Measurements from ENCODE around the gene PRSS57. TPM values are rescaled to one million over a fixed set of nuclear protein-coding genes. Genes with fewer than 3 reads are reported as not detected.
"Not testable (repeated sequence)": the region's sequence is repeated elsewhere in the genome, so short reads cannot be mapped to it uniquely, and the experiment has no call there.

PRSS57 gene
- total RNA-seq, 1 donor from 2014 or later = not detected

DNA sequence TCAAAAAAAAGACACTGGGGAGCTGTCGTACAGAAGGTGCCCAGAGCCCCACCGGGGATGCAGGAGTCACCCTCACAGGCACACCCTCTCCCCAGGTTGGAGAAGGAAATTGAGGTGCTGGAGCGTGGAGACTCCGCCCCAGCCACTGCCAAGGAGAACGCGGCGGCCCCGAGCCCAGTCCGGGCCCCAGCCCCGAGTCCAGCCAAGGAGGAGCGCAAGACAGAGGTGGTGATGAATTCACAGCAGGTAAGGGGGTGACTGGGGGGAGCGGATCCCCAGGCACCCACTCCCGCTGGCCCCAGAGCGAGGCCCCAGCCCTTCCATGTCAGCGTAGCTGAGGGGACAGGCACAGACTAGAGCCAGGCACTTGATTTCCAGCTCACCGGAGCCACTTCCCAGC, 35.7 kb upstream of the PRSS57 start:
- Mint-ChIP-seq H3K9me3 (no peaks in the 10 kb centered on the region), H3K4me3 (no peak overlapping the region), H3K27ac (no peak overlapping the region), H3K27me3 (ENCODE audit: insufficient read depth) (no peaks in the 10 kb centered on the region), H3K4me1 (ENCODE audit: low read depth) (no peaks in the 10 kb centered on the region), H3K36me3 (ENCODE audit: low read depth) (no peaks in the 10 kb centered on the region)
- intact Hi-C loops (cut with micrococcal nuclease) = loop anchor here (5.0 kb wide), 2 partner anchors 49 to 144 kb away; partner anchors contain the start of gene HCN2
- no peak for DNase-seq (ENCODE audit: low spot score)

DNA sequence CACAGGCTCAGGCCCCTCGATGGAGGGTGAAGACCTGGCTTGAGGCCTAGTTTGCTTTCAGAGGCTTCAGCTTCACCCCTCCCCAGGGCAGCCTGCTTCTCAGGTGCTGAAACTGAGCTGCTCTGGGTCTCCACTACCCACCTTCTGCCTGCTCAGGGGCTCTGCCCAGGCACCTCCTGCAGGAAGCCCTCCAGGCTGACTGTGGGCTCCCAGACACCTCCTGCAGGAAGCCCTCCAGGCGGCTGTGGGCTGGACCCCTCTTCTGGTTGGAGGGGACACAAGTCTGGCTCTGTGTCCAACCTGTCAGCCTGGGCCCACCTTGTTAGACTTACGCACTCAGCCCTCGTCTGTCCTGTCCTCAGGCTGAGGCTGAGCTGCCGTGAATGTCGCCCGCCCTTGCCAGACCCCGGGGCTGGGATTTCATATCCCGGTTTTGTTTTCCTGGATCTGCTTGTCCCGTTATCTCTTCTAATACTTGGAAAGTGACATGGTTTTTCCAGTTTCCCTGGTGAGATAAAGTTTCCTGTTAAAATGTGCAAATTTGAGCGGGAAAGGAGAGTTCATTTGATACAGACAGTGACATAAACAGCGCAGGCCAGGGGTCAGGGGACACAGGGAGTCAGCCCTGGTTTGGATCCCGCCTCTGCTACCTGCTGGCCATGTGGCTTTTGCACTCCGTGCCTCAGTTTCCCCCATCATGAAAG, 34.9 kb upstream of the PRSS57 start:
- H3K4me3 Mint-ChIP-seq = no peak overlapping the region
- no peaks in the 10 kb centered on the region for H3K36me3 Mint-ChIP-seq (ENCODE audit: low read depth)
- H3K27ac Mint-ChIP-seq = no peak overlapping the region
- H3K9me3 Mint-ChIP-seq = no peaks in the 10 kb centered on the region
- no peak for DNase-seq (ENCODE audit: low spot score)
- no peaks in the 10 kb centered on the region for H3K4me1 Mint-ChIP-seq (ENCODE audit: low read depth)
- intact Hi-C loops (cut with micrococcal nuclease) = loop anchor here (5.0 kb wide), 2 partner anchors 48 to 143 kb away; partner anchors contain the start of gene HCN2
- H3K27me3 Mint-ChIP-seq (ENCODE audit: insufficient read depth) = no peaks in the 10 kb centered on the region

DNA sequence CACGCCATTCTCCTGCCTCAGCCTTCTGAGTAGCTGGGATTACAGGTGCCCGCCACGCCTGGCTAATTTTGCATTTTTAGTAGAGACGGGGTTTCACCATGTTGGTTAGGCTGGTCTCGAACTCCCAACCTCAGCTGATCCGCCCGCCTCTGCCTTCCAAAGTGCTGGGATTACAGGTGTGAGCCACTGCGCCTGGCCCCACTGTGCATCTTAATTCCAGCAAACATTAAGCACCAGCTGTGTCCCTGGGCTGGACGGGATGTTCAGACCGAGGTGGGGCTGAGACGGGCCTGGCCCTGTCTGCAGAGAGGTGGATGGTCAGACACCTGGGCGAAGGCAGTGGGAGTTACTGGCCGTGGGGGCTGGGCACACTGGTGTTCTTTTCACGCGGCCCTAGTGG, 34.3 kb upstream of the PRSS57 start:
- H3K9me3 Mint-ChIP-seq; DNase-seq (ENCODE audit: low spot score); intact Hi-C loops (cut with micrococcal nuclease); H3K4me3 Mint-ChIP-seq; H3K36me3 Mint-ChIP-seq (ENCODE audit: low read depth); H3K27me3 Mint-ChIP-seq (ENCODE audit: insufficient read depth); H3K4me1 Mint-ChIP-seq (ENCODE audit: low read depth); H3K27ac Mint-ChIP-seq: not testable (repeated sequence)

DNA sequence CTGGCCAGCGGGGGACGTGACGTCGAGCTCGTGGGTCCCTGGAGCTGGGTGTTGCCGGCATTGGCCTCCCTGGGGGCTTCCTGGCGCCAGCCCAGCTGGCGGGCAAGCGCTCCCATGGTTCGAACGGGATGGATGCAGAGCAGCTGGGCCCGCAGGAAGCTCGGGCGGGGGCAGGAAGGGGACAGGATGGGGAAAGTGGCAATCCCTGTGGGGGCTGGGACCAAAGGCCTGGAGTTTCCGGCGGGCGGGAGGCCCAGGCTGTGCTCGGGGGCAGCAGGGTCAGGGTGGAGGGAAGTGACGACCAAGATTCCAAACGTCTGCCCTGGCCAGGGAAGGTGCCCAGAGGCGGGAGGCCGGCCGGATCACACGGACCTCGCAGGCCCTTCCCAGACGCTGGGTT, 32.8 kb upstream of the PRSS57 start:
- H3K4me3 Mint-ChIP-seq = no peak overlapping the region
- no peaks in the 10 kb centered on the region for H3K9me3 Mint-ChIP-seq
- H3K27ac Mint-ChIP-seq = no peak overlapping the region
- intact Hi-C loops (cut with micrococcal nuclease) = no loop called here
- DNase-seq (ENCODE audit: low spot score) = no peak
- no peaks in the 10 kb centered on the region for H3K27me3 Mint-ChIP-seq (ENCODE audit: insufficient read depth)
- H3K4me1 Mint-ChIP-seq (ENCODE audit: low read depth) = no peaks in the 10 kb centered on the region
- H3K36me3 Mint-ChIP-seq (ENCODE audit: low read depth) = no peaks in the 10 kb centered on the region

DNA sequence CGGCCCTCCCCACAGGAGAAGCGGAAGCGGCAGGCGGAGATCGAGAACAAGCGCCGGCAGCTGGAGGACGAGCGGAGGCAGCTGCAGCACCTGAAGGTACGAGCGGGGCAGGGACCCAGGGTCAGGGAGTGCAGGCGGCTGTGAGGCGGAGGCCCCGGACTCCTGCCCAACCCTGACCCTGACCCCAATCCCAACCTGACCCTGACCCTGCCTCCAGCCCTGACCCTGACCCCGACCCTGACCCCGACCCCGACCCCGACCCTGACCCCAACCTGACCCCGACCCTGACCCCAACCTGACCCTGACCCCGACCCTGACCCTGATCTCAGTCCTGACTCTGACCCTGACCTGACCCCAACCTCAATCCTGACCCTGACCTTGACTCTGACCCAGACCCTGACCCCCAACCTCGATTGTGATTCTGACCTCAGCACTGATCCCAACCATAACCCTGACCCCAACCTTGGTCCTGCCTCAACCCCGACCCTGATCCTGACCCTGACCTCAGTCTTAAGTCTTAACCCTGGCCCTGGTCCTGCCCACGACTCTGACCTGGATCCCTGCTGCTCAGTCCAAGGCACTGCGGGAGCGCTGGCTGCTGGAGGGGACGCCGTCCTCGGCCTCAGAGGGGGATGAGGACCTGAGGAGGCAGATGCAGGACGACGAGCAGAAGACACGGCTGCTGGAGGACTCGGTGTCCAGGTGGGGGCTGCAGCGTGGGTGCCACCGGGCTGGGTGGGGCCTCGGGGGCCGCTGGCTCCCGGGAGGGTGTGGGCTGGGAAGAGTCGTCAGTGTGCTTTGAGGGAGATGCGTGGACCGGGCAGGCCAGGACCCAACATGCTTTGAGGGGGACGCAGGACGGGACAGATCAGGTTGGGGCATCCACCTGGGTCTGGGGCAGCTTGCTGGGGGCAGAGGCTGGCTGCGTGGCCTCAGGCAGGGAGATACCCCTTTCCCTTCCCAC, 32.0 kb upstream of the PRSS57 start:
- Mint-ChIP-seq H3K27me3 (ENCODE audit: insufficient read depth) (no peaks in the 10 kb centered on the region), H3K4me3 (no peak overlapping the region)
- intact Hi-C loops (cut with micrococcal nuclease) = no loop called here

DNA sequence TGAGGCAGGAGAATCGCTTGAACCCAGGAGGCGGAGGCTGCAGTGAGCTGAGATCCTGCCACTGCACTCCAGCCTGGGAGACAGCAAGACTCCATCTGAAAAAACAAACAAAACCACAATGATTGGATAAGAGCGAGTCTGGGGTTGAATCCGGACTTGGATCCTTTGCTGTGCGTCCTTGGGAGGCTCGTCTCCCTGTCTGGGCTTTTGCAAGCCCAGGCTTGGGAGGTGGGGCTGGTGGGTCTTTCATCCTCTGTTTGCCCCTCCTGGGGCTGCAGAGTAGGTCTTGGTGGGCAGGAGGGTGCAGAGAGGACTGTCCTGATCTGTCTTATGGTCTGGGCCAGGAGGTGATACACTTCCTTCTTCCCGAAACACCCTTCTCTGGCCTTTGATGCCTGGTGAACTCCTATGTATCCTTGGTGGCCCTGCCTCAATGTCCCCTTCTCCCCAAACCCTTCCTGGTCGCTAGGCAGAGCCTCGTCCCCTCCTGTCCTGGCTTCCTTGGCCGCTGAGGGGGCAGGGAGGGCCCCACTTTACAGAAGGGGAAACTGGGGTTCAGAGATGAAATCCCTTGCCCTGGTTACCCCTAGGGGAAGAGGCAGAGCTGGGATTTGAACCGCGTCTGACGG, 30.3 kb upstream of the PRSS57 start:
- intact Hi-C loops (cut with micrococcal nuclease) = no loop called here
- no peaks in the 10 kb centered on the region for H3K9me3 Mint-ChIP-seq
- no peaks in the 10 kb centered on the region for H3K36me3 Mint-ChIP-seq (ENCODE audit: low read depth)
- H3K27ac Mint-ChIP-seq = no peak overlapping the region
- H3K4me1 Mint-ChIP-seq (ENCODE audit: low read depth) = no peaks in the 10 kb centered on the region
- peaks cover 8% of the 10 kb centered on the region for H3K27me3 Mint-ChIP-seq (ENCODE audit: insufficient read depth)
- no peak overlapping the region for H3K4me3 Mint-ChIP-seq
- no peak for DNase-seq (ENCODE audit: low spot score)

More for the DNA sequence above, 32.0 kb upstream of the PRSS57 start:
- Mint-ChIP-seq H3K27ac (no peak overlapping the region), H3K36me3 (ENCODE audit: low read depth) (no peaks in the 10 kb centered on the region), H3K4me1 (ENCODE audit: low read depth) (no peaks in the 10 kb centered on the region), H3K9me3 (no peaks in the 10 kb centered on the region)
- DNase-seq (ENCODE audit: low spot score) = no peak

DNA sequence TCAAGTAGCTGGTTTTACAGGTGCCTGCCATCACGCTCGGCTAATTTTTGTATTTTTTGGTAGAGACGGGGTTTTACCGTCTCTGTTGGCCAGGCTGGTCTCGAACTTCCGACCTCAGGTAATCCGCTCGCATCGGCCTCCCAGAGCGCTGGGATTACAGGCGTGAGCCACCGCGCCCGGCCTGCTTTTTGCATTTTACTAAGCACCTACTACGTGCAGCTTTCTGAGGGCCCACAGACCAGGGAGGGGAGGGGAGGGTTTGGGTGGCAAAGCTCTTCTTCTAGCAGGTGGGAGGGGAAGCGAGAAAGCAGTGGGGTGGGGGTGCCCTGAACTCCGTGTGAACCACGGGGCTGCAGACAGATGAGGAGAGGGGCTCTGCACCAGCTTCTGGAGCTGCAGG, 28.5 kb upstream of the PRSS57 start:
- intact Hi-C loops (cut with micrococcal nuclease) = no loop called here
- H3K27me3 Mint-ChIP-seq (ENCODE audit: insufficient read depth) = peaks cover 9% of the 10 kb centered on the region
- H3K36me3 Mint-ChIP-seq (ENCODE audit: low read depth) = no peaks in the 10 kb centered on the region
- H3K27ac Mint-ChIP-seq = no peak overlapping the region
- no peaks in the 10 kb centered on the region for H3K4me1 Mint-ChIP-seq (ENCODE audit: low read depth)
- DNase-seq (ENCODE audit: low spot score) = no peak
- H3K4me3 Mint-ChIP-seq = no peak overlapping the region
- no peaks in the 10 kb centered on the region for H3K9me3 Mint-ChIP-seq

DNA sequence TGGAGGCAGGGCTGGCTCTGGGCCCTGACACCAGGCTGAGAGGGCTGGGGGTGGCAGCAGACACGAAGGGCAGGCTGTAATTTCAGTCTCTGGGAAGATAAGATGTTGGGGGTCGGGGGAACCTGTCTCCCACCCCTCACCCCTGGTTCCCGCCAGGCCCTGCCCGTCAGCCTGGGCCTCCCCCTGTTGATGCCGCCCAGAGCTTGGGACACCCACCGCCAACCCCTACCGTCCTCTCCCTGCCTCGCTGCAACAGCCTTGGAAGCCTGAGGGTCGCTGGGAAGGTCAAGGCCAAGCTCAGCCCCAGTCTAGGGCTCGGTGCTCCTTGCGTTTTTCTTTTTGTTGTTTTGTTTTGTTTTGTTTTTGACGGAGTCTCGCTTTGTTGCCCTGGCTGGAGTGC, 28.0 kb upstream of the PRSS57 start:
- intact Hi-C loops (cut with micrococcal nuclease) = no loop called here
- Mint-ChIP-seq H3K27ac (no peak overlapping the region), H3K4me3 (no peak overlapping the region), H3K9me3 (no peaks in the 10 kb centered on the region), H3K4me1 (ENCODE audit: low read depth) (no peaks in the 10 kb centered on the region), H3K36me3 (ENCODE audit: low read depth) (no peaks in the 10 kb centered on the region), H3K27me3 (ENCODE audit: insufficient read depth) (peaks cover 11% of the 10 kb centered on the region)
- no peak for DNase-seq (ENCODE audit: low spot score)

DNA sequence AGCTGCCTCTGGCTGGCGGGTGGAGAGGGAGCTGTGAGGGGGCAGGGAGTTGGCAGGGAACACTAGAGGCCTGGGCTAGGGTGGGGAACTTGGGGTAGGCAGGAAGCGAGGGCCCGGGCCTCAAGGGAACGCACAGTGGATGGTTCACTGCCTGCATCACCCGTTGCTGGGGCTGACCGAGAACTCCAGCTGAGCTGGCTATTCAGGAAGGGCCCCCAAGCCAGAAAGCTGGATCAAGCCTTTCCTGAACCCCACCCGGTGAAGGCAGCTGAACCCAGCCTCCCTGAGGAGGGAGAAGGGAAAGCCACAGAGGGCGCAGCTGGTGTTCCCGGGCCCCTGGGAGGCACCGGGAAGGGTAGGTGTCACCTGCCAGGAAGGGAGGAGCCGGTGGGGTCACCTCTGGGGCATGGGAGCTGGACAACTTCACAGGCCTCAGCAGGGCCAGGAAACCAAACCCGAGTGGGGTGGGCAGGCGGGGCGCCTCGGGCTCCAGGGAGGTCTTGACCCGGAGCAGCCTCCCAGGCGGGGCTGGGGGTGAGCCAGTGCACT, 27.4 kb upstream of the PRSS57 start:
- Mint-ChIP-seq H3K9me3 (no peaks in the 10 kb centered on the region), H3K4me3 (no peak overlapping the region), H3K4me1 (ENCODE audit: low read depth) (no peaks in the 10 kb centered on the region), H3K27me3 (ENCODE audit: insufficient read depth) (peaks cover 11% of the 10 kb centered on the region), H3K27ac (no peak overlapping the region), H3K36me3 (ENCODE audit: low read depth) (no peaks in the 10 kb centered on the region)
- intact Hi-C loops (cut with micrococcal nuclease) = no loop called here
- no peak for DNase-seq (ENCODE audit: low spot score)

DNA sequence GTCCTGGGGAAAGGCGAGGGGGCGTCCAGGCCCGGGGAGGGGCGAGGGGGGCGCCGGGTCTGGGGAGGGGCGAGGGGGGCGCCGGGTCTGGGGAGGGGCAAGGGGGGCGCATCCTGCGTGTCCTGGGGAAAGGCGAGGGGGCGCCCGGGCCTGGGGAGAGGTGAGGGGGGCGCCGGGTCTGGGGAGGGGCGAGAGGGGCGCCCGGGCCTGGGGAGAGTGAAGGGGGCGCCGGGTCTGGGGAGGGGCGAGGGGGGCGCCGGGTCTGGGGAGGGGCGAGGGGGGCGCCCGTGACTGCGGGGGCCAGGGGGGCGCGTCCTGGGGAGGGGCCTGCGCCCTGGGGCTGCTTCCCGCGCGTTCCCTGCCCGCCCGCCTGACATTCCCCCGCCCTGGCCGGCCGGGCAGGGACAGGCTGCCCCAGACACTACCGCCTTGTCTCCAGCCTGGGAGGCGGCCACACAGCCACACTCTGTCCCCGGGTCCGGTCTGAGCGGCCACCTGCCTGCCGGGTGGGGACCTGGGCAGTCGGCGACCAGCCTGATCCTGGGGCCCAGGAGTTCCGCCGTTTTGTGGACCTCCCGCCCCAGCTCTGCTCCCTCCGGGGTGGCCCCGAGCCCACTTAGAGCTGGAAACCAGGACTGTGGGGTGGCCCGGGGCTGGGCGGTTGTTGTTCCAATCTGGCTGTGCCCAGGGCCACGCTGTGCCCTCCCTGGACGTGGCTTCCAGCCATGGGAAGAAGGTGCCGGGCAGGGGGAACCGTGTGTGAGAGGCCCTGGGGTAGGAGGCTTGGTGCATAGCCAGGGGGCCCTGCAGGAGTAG, 25.3 kb upstream of the PRSS57 start:
- H3K4me1 Mint-ChIP-seq (ENCODE audit: low read depth) = no peaks in the 10 kb centered on the region
- intact Hi-C loops (cut with micrococcal nuclease) = no loop called here

DNA sequence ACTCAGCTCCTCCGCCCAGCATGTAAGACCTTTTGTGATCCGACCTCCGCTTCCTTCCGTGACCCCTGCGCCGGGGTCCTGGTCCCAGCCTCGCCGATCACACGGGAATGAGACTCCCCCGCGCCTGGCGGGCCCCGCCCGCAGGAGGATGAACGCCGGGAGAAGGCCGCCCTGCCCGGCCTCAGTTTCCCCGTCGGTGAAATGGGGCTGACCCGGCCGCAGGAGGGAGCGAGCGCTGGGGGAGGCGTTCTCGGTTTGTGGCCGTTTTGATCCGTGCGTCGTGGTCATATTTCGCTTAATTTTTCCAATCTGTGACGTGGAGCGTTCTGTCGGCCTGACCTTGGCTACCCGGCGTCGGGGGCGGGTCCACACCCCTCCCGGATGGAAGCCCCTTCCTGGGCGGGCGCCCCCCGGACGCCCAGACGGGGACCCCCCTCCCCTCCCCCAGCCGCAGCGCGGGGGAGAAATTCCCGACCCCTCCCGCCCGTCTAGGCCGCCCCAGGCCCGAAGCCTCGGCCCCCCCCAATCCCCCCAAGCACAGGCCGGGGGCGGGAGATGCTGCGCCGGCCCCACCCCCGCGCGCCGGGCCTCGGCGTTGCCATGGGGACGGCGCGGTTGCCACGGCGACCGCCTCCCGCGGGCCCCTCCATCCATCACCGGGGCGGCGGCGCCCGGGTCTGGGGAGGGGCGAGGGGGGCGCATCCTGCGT, 24.5 kb upstream of the PRSS57 start:
- no peak overlapping the region for H3K27ac Mint-ChIP-seq
- intact Hi-C loops (cut with micrococcal nuclease) = no loop called here
- no peak for DNase-seq (ENCODE audit: low spot score)
- H3K4me1 Mint-ChIP-seq (ENCODE audit: low read depth) = no peaks in the 10 kb centered on the region
- peaks cover 11% of the 10 kb centered on the region for H3K27me3 Mint-ChIP-seq (ENCODE audit: insufficient read depth)
- peaks cover 8% of the 10 kb centered on the region for H3K9me3 Mint-ChIP-seq
- H3K36me3 Mint-ChIP-seq (ENCODE audit: low read depth) = no peaks in the 10 kb centered on the region
- no peak overlapping the region for H3K4me3 Mint-ChIP-seq

More for the DNA sequence above, 25.3 kb upstream of the PRSS57 start:
- no peak overlapping the region for H3K4me3 Mint-ChIP-seq
- peaks cover 11% of the 10 kb centered on the region for H3K27me3 Mint-ChIP-seq (ENCODE audit: insufficient read depth)
- DNase-seq (ENCODE audit: low spot score) = no peak
- no peaks in the 10 kb centered on the region for H3K36me3 Mint-ChIP-seq (ENCODE audit: low read depth)
- H3K9me3 Mint-ChIP-seq = peaks cover 4% of the 10 kb centered on the region
- H3K27ac Mint-ChIP-seq = no peak overlapping the region

Data from activated T-helper 1 cell treated with anti-CD3 and anti-CD28 coated beads, Interleukin-12 subunit alpha, Interleukin-12 subunit beta, Interleukin-2, Interleukin-4 antibody, amounts not matched to agents 30 ng/mL and 10 ng/mL and 1 ng/mL, durations not matched to agents 14 hours and 24 hours and 36 hours (primary cell).